Memory B cell (primary cell): ENCODE data around the gene PHLPP1.

Experiments
- ATAC-seq: fragments of 150-1000 bp; cut with Tn5 transposase; 2 replicates; pipeline ENCODE4 v1.10.0; 2021; ENCODE audit warnings: low read depth, mild to moderate bottlenecking, moderate library complexity
- DNase-seq, 2 donors: peaks; one replicate each; pipeline ENCODE4 v3.0.0; 2022; ENCODE audit warnings: low spot score in 2 of 2
- H3K27ac Mint-ChIP-seq: one replicate; pipeline ENCODE4 v1.8.0; 2022; ENCODE audit warnings: mild to moderate bottlenecking, moderate library complexity, mixed read lengths
- H3K27me3 Mint-ChIP-seq: one replicate; pipeline ENCODE4 v1.8.0; 2022; ENCODE audit warnings: mixed read lengths
- H3K36me3 Mint-ChIP-seq: one replicate; pipeline ENCODE4 v1.8.0; 2022; ENCODE audit warnings: mild to moderate bottlenecking, mixed read lengths
- H3K4me1 Mint-ChIP-seq: one replicate; pipeline ENCODE4 v1.8.0; 2022; ENCODE audit warnings: mixed read lengths
- H3K4me3 Mint-ChIP-seq: one replicate; pipeline ENCODE4 v1.8.0; 2022; ENCODE audit warnings: mild to moderate bottlenecking, moderate library complexity, mixed read lengths
- H3K9me3 Mint-ChIP-seq: one replicate; pipeline ENCODE4 v1.8.0; 2022; ENCODE audit warnings: mixed read lengths

The PHLPP1 gene

DNA sequence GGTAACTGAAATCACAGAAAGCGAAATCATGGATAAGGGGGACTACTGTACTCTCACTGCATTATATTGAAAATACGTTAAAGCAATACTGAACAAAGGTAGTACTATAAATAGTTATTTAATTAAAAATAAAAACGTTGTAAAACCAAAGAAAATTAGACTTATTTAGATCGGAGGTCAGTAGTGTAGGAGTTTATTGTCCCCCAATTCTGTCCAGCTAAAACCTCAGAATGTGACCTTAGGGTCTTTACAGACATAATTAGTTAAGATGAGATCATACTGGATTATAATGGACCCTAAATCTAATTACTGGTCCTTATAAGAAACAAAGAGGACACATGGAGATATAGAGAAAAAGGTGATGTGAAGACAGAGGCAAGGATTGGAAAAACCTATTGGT is 95.3 kb downstream of the PHLPP1 start:
- Mint-ChIP-seq H3K9me3 (peaks cover 3% of the 10 kb centered on the region), H3K4me1 (peaks cover 18% of the 10 kb centered on the region), H3K4me3 (no peak overlapping the region), H3K27me3 (no peaks in the 10 kb centered on the region), H3K36me3 (no peaks in the 10 kb centered on the region), H3K27ac (no peak overlapping the region)
- DNase-seq (no peak), ATAC-seq (no peak)

DNA sequence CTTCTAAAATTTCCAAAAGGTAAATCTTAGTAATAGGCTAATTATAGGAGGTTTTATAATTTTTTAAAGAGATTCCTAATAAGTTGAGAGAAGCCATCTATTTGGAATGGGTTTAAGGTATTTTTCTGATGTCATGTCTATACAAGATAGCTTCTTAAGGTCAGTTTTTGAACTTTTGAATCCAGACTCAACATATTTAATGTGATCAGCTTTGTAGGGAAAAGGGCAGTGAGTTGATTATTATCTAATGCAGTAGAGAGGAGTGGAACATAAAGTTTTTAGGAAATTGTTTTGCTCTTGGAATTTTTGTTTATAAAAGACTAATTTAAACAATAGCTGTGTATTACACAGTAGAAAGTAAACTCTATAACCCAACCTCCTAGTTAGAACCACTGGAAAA is 96.3 kb downstream of the PHLPP1 start:
- no peak for ATAC-seq
- no peak for DNase-seq
- Mint-ChIP-seq H3K27ac (no peak overlapping the region), H3K9me3 (peaks cover 3% of the 10 kb centered on the region), H3K36me3 (no peaks in the 10 kb centered on the region), H3K4me1 (peaks cover 18% of the 10 kb centered on the region), H3K4me3 (no peak overlapping the region), H3K27me3 (no peaks in the 10 kb centered on the region)

DNA sequence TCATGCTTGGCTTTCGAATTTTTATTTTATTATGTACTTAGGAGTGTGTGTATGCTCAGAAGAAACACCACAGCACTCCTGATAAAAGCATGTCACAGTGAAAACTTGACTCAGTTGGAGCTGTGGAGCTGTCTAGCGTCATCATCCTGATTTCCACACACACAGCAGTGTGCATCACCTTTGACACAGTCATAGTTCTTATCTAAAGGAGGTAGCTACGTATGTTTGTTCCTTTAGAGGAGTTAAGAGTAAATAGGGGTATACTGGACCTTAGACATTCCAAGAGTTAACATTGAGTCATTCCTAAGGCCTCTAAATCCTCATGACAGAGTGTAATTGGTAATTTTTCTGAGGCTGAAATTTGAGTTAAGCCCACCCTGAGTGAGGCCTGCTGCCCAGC is 96.9 kb downstream of the PHLPP1 start:
- ATAC-seq = no peak
- H3K4me1 Mint-ChIP-seq = peaks cover 18% of the 10 kb centered on the region
- no peak for DNase-seq
- H3K27ac Mint-ChIP-seq = no peak overlapping the region
- no peaks in the 10 kb centered on the region for H3K36me3 Mint-ChIP-seq
- H3K27me3 Mint-ChIP-seq = no peaks in the 10 kb centered on the region
- no peak overlapping the region for H3K4me3 Mint-ChIP-seq
- H3K9me3 Mint-ChIP-seq = peaks cover 3% of the 10 kb centered on the region

DNA sequence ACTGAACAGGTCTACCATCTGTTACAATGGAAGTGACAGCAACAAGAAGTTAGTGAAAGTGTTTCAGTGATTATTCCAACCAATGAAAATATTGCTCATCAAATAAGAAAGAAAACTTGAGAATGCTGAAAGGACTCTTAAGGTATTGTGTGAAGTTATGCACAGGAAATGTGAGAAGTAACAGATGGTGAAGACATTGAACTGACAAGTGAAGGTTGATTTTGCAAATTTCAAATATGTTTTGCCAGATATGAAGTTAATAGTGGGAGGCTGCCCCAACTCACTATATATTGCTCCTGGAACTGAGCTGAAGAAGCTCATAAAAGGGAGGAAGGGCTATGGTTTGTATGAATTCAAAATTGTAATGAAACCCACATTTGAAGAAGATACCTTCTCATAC is 97.5 kb downstream of the PHLPP1 start:
- no peak for ATAC-seq
- Mint-ChIP-seq H3K9me3 (peaks cover 2% of the 10 kb centered on the region), H3K27me3 (no peaks in the 10 kb centered on the region)

GRCh38 chr18:62814132-62814759 is 98.9 kb downstream of the PHLPP1 start:
- Mint-ChIP-seq H3K36me3 (no peaks in the 10 kb centered on the region), H3K27me3 (no peaks in the 10 kb centered on the region), H3K4me3 (no peak overlapping the region), H3K27ac (no peak overlapping the region), H3K4me1 (peaks cover 15% of the 10 kb centered on the region), H3K9me3 (no peaks in the 10 kb centered on the region)
- ATAC-seq (no peak), DNase-seq (no peak)

More for the DNA sequence above, 97.5 kb downstream of the PHLPP1 start:
- Mint-ChIP-seq H3K27ac (peak overlapping the region; percentile 6), H3K36me3 (no peaks in the 10 kb centered on the region), H3K4me3 (no peak overlapping the region), H3K4me1 (peaks cover 17% of the 10 kb centered on the region)
- DNase-seq = no peak

GRCh38 chr18:62825382-62825781 is 110.0 kb downstream of the PHLPP1 start:
- H3K4me3 Mint-ChIP-seq = no peak overlapping the region
- peaks cover 11% of the 10 kb centered on the region for H3K4me1 Mint-ChIP-seq
- no peaks in the 10 kb centered on the region for H3K27me3 Mint-ChIP-seq
- DNase-seq (no peak), ATAC-seq (no peak)
- peaks cover 3% of the 10 kb centered on the region for H3K36me3 Mint-ChIP-seq
- H3K27ac Mint-ChIP-seq = no peak overlapping the region
- no peaks in the 10 kb centered on the region for H3K9me3 Mint-ChIP-seq

GRCh38 chr18:62827397-62827796 is 112.1 kb downstream of the PHLPP1 start:
- DNase-seq = no peak
- ATAC-seq = no peak
- H3K27ac Mint-ChIP-seq = peak overlapping the region; percentile 26
- H3K4me3 Mint-ChIP-seq = no peak overlapping the region
- H3K36me3 Mint-ChIP-seq = peaks cover 5% of the 10 kb centered on the region
- no peaks in the 10 kb centered on the region for H3K9me3 Mint-ChIP-seq
- peaks cover 19% of the 10 kb centered on the region for H3K4me1 Mint-ChIP-seq
- no peaks in the 10 kb centered on the region for H3K27me3 Mint-ChIP-seq

- ATAC-seq (no peak), DNase-seq (no peak)
- H3K4me3 Mint-ChIP-seq = no peak overlapping the region
- peaks cover 19% of the 10 kb centered on the region for H3K4me1 Mint-ChIP-seq
- no peaks in the 10 kb centered on the region for H3K9me3 Mint-ChIP-seq
- no peaks in the 10 kb centered on the region for H3K27me3 Mint-ChIP-seq
- H3K36me3 Mint-ChIP-seq = peaks cover 5% of the 10 kb centered on the region
- H3K27ac Mint-ChIP-seq = peak overlapping the region; percentile 26
Observed at GRCh38 chr18:62828091-62828640, 112.8 kb downstream of the PHLPP1 start.

GRCh38 chr18:62828852-62829251 is 113.5 kb downstream of the PHLPP1 start:
- ATAC-seq (no peak), DNase-seq (no peak)
- H3K9me3 Mint-ChIP-seq = no peaks in the 10 kb centered on the region
- H3K27ac Mint-ChIP-seq = no peak overlapping the region
- no peak overlapping the region for H3K4me3 Mint-ChIP-seq
- H3K27me3 Mint-ChIP-seq = no peaks in the 10 kb centered on the region
- peaks cover 19% of the 10 kb centered on the region for H3K4me1 Mint-ChIP-seq
- peaks cover 5% of the 10 kb centered on the region for H3K36me3 Mint-ChIP-seq

- H3K36me3 Mint-ChIP-seq = peaks cover 5% of the 10 kb centered on the region
- no peak for ATAC-seq
- no peaks in the 10 kb centered on the region for H3K9me3 Mint-ChIP-seq
- H3K27me3 Mint-ChIP-seq = no peaks in the 10 kb centered on the region
- no peak overlapping the region for H3K4me3 Mint-ChIP-seq
- no peak for DNase-seq
- no peak overlapping the region for H3K27ac Mint-ChIP-seq
- peaks cover 19% of the 10 kb centered on the region for H3K4me1 Mint-ChIP-seq
Observed at GRCh38 chr18:62829936-62830335, 114.6 kb downstream of the PHLPP1 start.

DNA sequence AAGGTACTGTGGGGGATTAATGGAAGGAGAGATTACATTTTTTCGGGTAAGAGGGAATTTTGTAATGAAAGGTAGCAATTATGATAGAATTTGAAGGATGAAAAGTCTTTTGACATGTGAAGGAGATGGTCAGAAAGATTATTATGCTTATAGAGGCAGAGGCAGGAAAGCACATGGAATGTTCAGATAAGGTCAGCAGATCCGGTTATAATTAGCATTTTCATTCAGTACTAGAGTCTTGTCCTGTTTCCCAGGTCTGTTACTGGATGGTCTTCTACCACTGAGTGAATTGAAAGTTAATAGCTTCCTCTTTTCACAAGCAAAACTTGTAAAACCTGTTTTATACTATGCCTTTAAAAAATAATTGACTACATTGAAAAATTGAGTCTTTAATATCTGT is 116.9 kb downstream of the PHLPP1 start:
- Mint-ChIP-seq H3K36me3 (peaks cover 5% of the 10 kb centered on the region), H3K4me3 (no peak overlapping the region), H3K4me1 (peaks cover 19% of the 10 kb centered on the region), H3K27me3 (no peaks in the 10 kb centered on the region), H3K27ac (peak overlapping the region; percentile 2), H3K9me3 (no peaks in the 10 kb centered on the region)
- DNase-seq = no peak
- peak; percentile 59 for ATAC-seq

- no peaks in the 10 kb centered on the region for H3K27me3 Mint-ChIP-seq
- DNase-seq (no peak), ATAC-seq (no peak)
- peaks cover 16% of the 10 kb centered on the region for H3K4me1 Mint-ChIP-seq
- no peak overlapping the region for H3K27ac Mint-ChIP-seq
- H3K9me3 Mint-ChIP-seq = no peaks in the 10 kb centered on the region
- no peak overlapping the region for H3K4me3 Mint-ChIP-seq
- peaks cover 5% of the 10 kb centered on the region for H3K36me3 Mint-ChIP-seq
Observed at GRCh38 chr18:62833494-62833893, 118.2 kb downstream of the PHLPP1 start.

DNA sequence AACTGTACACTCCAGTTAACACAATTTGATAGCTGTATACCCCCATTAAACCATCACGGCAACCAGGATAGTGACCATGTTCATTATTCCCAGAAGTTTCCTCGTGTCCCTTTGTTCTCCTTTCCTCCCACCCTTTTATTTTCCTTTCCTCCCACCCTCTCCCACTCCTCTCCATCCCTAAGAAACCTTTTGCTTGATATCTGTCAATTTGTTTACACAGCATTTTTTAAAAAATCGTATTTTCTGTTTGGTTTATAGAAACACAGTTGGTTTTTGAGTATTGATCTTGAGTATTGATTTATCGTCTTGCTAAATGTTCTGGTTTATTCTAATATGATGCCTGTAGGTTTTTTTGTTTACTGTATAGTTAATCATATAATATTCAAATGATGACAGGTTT is 119.4 kb downstream of the PHLPP1 start:
- Mint-ChIP-seq H3K4me3 (no peak overlapping the region), H3K4me1 (peaks cover 15% of the 10 kb centered on the region), H3K27ac (no peak overlapping the region)

GRCh38 chr18:62837011-62837410 is 121.7 kb downstream of the PHLPP1 start:
- DNase-seq = no peak
- H3K4me1 Mint-ChIP-seq = peaks cover 14% of the 10 kb centered on the region
- no peaks in the 10 kb centered on the region for H3K27me3 Mint-ChIP-seq
- no peak overlapping the region for H3K4me3 Mint-ChIP-seq
- H3K27ac Mint-ChIP-seq = no peak overlapping the region
- H3K36me3 Mint-ChIP-seq = no peaks in the 10 kb centered on the region
- ATAC-seq = no peak
- H3K9me3 Mint-ChIP-seq = no peaks in the 10 kb centered on the region

More for the DNA sequence above, 119.4 kb downstream of the PHLPP1 start:
- H3K27me3 Mint-ChIP-seq = no peaks in the 10 kb centered on the region
- DNase-seq (no peak), ATAC-seq (no peak)
- peaks cover 5% of the 10 kb centered on the region for H3K36me3 Mint-ChIP-seq
- H3K9me3 Mint-ChIP-seq = no peaks in the 10 kb centered on the region

GRCh38 chr18:62838475-62839098 is 123.2 kb downstream of the PHLPP1 start:
- ATAC-seq (no peak), DNase-seq (no peak)
- no peaks in the 10 kb centered on the region for H3K36me3 Mint-ChIP-seq
- no peaks in the 10 kb centered on the region for H3K9me3 Mint-ChIP-seq
- H3K4me3 Mint-ChIP-seq = no peak overlapping the region
- no peaks in the 10 kb centered on the region for H3K27me3 Mint-ChIP-seq
- peaks cover 11% of the 10 kb centered on the region for H3K4me1 Mint-ChIP-seq
- no peak overlapping the region for H3K27ac Mint-ChIP-seq
